NCI-H510A treated with DMSO at 0.1 percent for 48 hours (cell line): ENCODE data around the gene ALDH6A1.
"Not testable (repeated sequence)": the region's sequence is repeated elsewhere in the genome, so short reads cannot be mapped to it uniquely, and the experiment has no call there.

Experiments used
- DNase-seq: peaks from one replicate; lab custom pipeline; 2025; lab: John Stamatoyannopoulos, UW

Gene ALDH6A1

DNA sequence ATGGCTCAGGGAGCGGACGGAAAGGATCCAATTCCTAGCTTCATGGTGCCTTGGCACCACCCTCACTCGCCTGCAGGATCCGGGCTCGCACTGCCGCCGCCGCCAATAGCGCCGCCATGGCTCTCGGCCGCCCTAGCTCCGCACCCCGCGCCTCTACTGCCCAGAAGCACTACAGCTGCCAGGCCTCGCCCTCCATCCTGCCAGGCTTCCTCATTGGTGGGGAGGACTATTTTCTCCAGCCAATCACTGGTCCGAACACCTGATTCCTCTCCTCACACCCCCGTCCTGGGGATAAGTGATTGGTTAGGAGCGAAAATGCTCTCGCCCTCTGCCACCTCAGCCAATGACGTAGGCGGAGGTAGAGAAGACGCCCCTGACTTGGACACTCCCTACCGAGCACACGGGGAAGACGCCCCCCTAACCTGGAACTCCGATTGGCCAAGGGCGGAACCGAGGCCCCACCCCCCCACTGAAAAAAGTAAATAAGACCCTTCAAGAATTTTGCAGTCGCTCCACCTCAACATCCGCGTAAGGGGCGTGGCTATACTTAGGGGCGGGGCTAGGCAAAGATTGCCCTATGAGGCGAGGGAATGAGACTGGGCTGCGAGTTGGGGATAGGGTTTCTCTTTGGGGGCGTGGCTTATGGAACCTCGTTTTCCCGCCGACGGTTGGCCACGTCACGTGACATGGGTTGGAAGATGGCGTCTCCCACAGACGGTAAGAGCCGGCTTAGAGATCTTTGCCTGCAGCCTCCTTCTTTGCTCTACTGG is at the start of gene ALDH6A1, which contains the start of gene LIN52:
Gene ALDH6A1, minus strand, starts transcription at position 177 of the 770 bp plus-strand sequence. Its CDS starts 59 bp downstream, at position 118.
Gene LIN52, plus strand, starts transcription at position 680 of the 770 bp plus-strand sequence. Its CDS starts 19 bp downstream, at position 699.
- peak; percentile 100 for DNase-seq

DNA sequence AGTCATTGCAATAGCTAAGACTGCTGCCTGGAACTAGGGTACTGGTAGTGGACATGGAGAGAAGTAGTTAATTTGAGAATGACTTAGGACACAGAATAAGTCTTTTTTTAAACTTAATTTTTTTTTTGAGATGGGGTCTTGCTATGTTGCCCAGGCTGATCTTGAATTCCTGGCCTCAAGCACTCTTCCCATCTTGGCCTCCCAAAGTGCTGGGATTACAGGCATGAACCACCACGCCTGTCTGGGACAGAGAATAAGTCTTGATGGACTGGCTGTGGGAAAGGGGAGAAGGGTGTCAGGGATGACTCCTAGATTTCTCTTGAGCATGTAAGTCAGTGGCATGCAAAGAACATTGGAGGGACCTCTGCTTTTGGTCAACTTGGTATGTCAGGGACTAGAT is 43.4 kb upstream of the ALDH6A1 start:
- no peak for DNase-seq

DNA sequence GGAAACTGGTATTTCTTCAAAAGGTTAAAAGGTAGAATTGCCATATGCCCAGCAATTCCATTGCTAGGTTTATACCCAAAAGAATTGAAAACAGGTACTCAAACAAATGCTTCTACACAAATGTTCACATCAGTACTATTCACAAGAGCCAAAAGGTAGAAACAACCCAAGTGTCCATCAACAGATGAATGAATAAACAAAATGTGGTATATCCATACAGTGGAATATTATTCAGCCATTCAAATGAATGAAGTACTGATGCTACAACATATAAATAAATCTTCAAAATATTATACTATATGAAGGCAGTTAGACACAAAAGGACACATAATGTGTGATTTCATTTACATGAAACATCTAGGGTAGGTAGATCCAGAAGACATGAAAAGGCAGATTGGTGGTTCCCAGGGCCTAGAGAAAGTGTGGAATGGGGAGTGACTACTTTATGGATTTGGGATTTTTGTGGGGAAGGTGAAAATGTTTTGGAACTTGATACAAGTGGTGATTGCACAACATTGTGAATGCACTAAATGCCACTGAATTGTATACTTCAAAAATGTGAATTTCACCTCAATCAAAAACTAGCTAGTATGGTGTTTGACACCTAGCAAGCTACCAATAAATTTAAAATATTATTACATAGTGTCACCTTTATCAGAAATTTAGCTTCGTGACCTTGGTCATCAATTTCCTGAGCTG is 42.2 kb upstream of the ALDH6A1 start:
- no peak for DNase-seq

DNA sequence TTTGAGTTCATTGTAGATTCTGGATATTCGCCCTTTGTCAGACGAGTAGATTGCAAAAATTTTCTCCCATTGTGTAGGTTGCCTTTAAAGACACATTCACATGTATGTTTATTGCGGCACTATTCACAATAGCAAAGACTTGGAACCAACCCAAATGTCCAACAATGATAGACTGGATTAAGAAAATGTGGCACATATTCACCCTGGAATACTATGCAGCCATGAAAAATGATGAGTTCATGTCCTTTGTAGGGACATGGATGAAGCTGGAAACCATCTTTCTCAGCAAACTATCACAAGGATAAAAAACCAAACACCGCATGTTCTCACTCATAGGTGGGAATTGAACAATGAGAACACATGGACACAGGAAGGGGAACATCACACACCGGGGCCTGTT is 41.2 kb upstream of the ALDH6A1 start:
- DNase-seq, result not testable (repeated sequence)

DNA sequence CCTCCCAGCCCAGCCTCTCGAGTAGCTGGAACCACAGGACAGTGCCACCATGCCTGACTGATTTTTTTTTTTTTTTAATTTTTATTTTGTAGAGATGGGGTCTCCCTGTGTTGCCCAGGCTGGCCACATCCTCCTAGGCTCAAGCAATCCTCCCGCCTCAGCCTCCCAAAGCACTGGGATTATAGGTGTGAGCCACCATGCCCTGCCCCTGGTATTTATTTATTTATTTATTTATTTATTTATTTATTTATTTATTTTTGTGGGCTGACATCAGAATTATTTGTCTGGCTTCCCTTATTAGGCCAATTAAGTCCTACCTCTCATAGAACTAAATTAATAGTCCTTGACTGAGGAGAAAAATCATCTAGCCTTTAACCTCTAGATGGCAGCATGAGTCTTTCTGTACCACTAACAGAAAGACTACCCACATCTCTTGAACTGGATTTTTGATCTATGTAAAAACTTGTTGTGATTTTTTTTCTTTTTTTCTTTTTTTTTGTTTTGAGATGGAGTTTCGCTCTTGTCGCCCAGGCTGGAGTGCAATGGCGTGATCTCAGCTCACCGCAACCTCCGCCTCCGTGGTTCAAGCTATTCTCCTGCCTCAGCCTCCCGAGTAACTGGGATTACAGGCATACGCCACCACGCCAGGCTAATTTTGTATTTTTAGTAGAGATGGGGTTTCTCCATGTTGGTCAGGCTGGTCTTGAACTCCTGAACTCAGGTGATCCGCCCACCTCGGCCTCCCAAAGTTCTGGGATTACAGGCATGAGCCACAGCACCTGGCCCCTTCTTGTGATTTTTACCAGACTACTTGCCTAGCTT is 27.4 kb upstream of the ALDH6A1 start:
- DNase-seq, result peak; percentile 72

DNA sequence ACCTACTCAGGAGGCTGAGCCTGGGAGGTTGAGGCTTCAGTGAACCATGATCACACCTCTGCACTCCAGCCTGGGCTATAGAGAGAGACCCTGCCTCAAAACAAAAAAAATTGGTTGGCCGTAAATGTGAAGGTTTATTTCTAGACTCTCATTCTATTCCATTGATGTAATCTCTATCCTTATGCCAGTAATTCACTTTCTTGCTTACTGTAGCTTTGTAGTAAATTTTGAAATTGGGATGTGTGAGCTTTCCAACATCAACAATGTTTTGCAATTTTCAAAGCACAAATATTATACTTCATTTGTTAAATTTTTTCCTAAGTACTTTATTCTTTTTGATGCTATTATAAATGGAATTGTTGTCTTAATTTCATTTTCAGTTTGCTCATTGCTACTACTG is 25.1 kb upstream of the ALDH6A1 start:
- no peak for DNase-seq

DNA sequence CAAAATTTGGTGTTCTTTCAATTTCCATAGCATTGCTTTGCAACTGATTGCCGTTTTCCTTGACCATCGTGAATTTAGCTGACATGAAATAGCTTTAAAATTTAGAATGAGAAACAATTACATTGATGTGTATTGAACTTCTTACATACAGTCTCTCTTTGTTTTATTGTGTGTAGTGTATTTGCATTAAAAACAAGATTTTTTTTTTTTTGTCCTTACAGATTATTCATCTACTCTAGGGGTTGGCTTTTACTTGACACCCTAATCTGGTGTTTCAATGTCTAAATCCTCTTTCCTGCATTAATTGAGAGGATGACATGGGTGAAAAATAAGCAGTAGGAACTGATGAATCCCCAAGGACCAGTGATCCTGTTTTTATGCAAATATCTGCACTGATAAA is 21.1 kb upstream of the ALDH6A1 start:
- no peak for DNase-seq

DNA sequence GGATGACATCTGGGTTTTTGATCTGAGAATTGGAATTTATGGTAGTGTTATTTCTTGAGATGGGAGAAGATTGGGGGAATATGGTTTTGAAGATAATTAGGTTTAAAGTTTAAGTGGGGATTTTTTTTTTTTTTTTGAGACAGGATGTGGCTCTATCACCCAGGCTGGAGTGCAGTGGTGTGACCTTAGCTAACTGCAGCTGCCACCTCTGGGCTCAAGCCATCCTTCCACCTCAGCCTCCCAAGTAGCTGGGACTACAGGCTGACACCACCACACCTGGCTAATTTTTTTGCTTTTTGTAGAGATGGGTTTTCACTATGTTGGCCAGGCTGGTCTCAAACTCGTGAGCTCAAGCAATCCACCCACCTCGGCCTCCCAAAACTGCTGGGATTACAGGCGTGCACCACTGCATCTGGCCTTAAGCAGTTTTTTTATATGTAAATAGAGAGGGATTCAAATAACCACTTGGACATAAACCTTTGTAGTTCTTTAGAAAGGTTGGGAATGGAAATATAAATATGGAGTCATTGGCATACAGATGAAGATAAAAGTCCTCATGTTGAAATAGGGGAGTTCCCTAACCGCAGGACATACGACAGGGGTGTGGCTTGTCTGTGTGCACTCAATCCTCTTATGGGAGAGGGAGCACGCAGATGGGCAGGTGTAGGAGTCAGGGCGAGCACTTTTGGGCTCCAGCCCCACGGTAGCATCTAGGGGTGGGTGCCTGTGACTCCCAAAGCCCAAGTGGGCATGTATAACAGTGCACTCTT is 5.2 kb upstream of the ALDH6A1 start:
- DNase-seq, result no peak

DNA sequence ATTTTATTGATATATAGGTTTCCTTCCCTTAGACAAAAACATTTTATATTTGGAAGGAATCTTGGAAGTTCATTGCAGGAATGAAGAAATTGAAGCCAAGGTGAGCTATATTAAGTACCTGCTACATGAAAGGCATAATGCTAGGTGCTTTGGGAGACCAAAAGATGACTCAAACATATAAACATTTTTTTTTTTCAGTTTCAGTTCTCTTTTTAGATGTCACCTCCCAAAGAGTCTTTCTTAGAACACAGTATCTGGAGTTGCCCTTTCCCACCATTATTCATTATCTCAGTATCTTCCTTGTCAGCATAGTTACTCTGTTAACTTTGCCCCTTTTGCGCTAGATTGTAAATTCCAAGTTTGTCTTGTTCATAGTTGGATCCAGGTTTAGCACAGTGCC is 1.6 kb upstream of the ALDH6A1 start:
- no peak for DNase-seq

DNA sequence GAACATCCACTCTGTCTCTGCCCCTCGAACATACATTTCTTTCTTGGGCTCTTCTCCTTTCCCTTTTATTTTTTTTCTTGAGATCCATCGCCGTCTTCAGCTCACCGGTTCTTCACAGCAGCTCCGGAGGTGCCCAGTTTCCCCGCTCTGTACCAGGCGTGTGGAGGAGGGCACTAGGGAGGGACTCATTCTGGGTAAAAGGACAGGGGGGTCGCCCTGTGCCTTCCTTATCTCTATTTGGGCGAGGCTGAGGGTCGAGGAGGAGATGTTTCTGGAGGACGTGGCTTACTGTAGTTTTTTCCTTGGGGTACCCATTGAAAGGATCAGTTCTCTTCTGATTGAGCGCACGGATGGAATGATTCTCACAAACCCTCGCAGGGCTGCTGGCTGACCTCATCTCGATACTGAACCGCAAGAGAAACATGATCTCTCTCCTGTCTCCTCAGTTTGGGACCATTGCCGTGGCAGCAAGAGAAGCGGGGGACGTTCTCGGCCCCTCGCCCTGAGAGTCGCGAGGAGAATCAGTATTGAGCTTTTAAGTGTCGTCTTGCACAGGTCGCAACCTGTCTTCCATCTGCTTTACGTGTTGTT is 889 bp upstream of the ALDH6A1 start:
- no peak for DNase-seq

DNA sequence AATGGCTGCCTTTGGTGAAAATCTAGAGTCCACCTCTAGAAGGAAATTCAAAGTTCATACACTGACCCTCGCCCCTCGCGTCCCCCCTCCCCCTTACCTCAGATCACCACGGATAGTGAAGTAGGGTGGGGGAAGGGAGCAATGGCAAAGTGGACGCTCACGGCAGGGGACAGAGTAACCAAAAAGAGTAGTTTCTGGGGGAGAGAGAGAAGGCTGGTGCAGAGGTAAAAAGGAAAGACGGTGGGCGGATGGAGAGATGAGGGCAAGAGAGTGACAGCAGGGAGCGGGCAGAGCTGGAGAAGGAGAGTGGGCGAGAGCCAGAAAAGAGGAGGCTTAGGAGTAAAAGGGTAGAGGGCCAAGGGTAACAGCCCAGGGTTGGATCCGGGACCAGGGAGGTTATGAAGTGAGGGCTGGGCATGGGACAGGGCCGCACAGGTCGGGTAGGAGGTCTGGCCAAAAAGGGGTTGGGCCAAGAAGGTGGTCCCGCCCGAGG is 423 bp downstream of the ALDH6A1 start:
- no peak for DNase-seq

DNA sequence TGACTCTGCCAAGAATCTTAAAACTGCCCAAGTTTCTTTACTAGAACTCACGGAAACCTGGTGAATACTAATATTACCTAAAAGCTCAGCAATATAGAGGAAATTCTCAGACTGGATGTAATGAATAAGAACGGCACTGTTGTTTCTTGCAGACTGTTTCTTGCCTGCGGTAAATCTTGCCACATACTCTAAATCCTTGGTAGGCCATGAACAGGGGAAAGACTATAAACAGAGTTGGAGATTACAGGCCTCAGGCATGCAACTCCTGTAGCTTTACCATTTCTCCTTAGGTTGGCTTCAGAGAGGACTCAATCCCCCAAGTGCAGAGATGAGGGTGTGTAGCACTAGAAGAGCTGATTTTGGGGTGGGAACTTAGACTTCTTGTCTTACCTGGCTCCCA is 1.1 kb downstream of the ALDH6A1 start:
- DNase-seq, result no peak

DNA sequence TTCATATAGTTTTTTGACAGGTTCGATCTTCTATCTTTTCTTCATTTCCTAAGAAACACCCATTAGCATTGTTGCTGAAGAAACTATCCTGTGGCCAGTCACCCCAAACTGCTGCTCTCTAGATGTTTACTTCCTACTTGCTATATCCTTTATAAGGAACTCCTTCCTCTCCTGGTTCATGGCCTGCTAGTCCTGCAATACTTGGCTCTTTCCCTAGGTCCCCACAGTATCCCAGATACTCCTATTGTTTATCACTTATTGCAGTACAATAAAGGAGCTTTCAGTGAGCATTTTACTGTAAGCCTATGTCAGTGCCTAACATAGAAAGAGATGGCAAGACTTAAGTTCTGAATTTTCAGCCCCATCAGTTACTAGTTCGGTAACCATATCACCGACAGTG is 2.8 kb downstream of the ALDH6A1 start:
- DNase-seq, result no peak

DNA sequence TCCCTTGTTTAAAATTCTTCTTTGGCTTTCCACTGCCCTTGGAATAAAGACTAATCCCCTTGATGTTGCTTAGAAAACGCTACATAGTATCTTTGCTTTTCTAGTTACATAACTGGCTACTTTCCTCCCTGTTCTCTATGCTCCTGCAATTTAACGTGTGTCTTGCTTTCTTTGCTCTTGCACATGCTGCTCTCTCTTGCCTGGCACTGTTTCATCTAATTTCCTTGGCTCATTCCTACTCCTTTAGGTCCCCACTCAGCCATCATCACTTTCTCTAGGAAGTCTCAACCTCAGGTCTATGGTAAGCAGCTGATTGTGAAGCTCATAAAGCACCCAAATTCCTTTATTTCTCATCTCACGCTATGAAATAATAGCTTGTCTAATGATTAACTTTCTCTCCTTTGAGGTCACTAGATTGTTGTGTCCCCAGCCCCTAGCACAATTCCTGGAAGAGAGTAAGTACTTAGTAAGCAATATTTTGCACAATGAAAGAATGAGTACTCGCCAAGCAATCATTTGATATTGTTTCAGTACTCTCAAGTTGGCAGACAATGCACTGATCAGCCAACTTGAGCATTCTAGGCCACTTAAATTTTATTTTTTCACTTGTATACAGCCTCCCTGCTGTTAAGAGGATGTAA is 3.3 kb downstream of the ALDH6A1 start:
- DNase-seq, result no peak

DNA sequence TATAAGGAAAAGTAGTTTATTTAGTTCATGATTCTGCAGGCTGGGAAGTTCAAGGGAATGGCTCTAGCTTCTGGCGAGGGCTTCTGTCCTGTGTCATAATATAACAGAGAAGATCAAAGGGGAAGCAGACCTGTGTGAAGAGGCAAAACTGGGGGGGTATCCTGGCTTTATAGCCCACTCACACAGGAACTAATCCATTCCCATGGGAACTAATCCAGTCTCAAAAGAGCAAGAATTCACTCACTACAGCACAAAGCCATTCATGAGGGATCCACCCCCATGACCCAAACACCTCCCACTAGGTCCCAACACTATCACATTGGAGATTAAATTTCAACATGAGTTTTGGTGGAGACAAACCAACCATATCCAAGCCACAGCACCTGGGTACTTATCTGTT is 6.9 kb downstream of the ALDH6A1 start:
- no peak for DNase-seq

DNA sequence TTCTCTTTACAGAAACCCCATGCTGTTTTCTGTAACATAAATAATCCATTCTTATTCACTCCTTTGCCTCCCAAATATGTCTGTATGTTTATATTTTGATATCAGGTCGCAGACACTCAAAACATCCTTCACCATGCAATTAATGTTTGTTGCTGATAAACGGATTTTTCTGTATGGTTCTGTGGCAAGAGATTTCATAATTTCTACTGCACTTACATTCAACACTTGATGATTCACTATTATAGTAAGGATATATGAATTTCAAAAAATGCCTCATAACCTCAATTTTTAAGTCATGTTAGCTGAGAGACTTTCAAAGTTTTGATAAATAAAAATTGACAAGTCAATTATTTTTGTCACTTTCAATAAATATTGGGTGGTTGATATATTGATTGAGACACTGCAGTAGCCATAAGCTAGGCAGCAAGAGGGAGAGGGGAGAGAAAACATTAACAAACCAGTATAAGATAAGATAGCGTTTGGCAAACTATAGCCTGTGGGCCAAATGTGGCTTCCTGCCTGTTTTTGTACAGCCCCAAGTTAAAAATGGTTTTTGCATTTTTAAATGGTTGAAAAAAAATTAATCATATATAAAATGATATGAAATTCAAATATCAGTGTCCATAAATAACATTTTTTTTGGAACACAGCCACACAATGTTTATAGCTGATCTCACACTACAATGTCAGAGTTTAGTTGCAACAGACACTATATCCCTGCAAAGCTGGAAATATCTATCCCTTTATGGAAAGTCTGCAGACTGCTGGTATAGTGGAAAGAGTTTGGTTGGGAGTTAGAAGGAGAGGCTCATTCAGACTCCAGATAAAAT is 18.3 kb downstream of the ALDH6A1 start:
- DNase-seq, result no peak

DNA sequence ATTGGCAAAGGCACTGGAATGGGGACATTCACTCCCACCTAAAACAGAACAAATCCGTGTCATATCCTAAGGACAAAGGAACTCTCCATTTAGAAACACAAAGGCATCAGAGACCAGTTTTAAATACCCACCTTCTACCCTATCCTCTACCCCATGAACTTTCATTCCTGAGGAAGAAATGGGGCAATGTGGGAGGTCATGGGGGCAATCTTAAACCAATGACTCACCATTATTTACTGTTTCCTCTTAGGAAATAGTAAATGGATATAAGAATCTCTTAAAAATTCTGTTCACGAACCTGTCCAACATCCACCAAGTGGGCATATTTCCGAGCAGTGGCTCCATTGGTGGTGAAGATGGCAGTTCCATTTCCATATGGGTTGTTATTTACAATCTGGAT is 19.4 kb downstream of the ALDH6A1 start:
- no peak for DNase-seq

DNA sequence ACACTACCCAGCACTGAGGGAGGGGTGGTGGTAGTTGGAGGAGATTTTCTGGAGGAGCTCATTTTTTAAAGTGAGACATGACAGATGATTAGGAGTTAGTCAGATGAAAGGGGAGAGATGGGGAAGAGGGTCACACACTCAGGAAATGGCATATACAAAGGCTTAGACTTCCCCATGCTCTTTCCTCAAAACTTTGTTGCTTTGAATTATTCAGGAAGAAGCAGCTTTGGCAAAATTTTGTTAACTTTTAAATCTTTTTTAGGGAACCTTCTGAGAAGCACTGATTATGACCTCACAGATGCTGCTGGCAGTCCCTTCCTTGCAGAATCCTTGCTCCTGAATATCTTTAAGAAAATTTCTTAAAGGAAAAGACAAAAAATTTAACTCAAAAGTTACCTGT is 19.8 kb downstream of the ALDH6A1 start:
- no peak for DNase-seq

DNA sequence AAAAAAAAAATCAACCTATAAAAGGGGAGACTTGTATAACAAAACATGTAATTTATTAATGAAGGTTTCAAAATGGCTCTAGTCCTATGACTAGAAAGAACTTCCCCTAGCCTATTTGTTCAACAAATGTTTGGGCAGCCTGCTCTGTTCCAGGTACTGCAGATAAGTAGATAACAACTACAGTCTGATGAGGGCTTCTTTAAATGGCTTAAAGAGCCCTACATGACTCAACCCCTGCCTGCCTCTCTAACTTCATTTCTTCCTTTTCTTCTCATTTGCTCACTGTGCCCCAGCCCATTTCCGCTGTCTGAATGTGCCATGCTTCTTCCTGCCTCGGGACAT is 21.5 kb downstream of the ALDH6A1 start:
- no peak for DNase-seq
